Mammary epithelial cell (primary cell): Measurements from ENCODE around the gene TRIM22.

Experiments
- CTCF ChIP-seq, 2 donors: IDR thresholded peaks in 1 of 2; conservative IDR thresholded peaks in 1 of 2; 2 replicates each; pipeline ENCODE4 v1.5.1; 2011 to 2012; ENCODE audit warnings: inconsistent platforms in 2 of 2, low read length in 2 of 2, mild to moderate bottlenecking in 2 of 2, control low read depth in 1 of 2, low read depth in 1 of 2; ENCODE audit not compliant: insufficient read depth in 1 of 2; ENCODE audit errors: extremely low read depth in 1 of 2
- EZH2 ChIP-seq: IDR thresholded peaks from 2 replicates; pipeline ENCODE4 v1.6.1; 2012; ENCODE audit warnings: low read length, inconsistent platforms, borderline replicate concordance

DNA sequence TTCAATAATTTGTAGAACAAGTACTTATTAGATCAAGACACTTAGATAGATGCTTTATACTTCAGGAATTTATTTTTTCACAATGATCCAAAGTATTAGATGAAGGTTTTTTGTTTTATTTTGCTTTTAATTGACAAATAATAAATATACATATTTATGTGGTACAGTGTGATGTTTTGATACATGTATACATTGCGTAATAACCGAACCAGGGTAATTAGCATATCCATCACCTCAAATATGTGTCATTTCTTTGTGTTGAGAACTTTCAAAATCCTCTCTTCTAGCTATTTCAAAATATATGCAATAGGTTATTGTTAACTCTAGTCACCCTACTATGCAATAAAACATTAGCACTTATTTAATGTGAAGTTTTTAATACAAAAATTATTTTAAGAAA, 26.1 kb upstream of the TRIM22 start:
- TF ChIP-seq CTCF (conservative IDR thresholded peaks at IDR 0.05 in 1 of 2, IDR thresholded peaks at IDR 0.05 in 1 of 2; ENCODE audit: extremely low read depth in 1 of 2, insufficient read depth in 1 of 2, low read depth in 1 of 2, low read length in 2 of 2) (no peak), EZH2 (no peak)
